Endothelial cell of umbilical vein (primary cell): ENCODE results near the gene LARGE1. TPM values are rescaled to one million over a fixed set of nuclear protein-coding genes. Genes with fewer than 3 reads are reported as not detected.

Experiments used
- BruUV-seq: library from RNA; stranded (reverse); fragments of 400-500 nt; replicated peaks from 2 replicates; lab custom pipeline; 2021; lab: Mats Ljungman, UMichigan
- CTCF ChIA-PET: fragments of 300-600, 350-600 bp; sonication (Branson Sonifier 250); formaldehyde crosslinking; loops from one replicate; lab custom pipeline; 2021; ENCODE audit warnings: antibody characterized with exemption, inconsistent platforms; lab: Charles Lee
- POLR2A ChIA-PET: fragments of 300-600, 350-600 bp; sonication (Branson Sonifier 250); formaldehyde crosslinking; loops from one replicate; lab custom pipeline; 2021; ENCODE audit warnings: antibody characterized with exemption, inconsistent platforms; lab: Charles Lee
- DNase-seq: peaks from one replicate; pipeline ENCODE4 v3.0.0-alpha.2; 2011; ENCODE audit warnings: low read depth, low spot score
- FAIRE-seq: peaks from 2 replicates; lab custom pipeline; 2011; peaks lifted over from hg19 to GRCh38; lab: Jason Lieb, UNC
- H2AFZ ChIP-seq: 2 replicates; pipeline ENCODE4 v1.6.0; 2012; ENCODE audit warnings: low read depth, low read length, control low read depth, inconsistent platforms
- H3K27ac ChIP-seq: 2 replicates; pipeline ENCODE4 v1.5.1; 2011; ENCODE audit warnings: low read depth, mild to moderate bottlenecking, control low read depth, low read length, moderate library complexity; ENCODE audit not compliant: insufficient read depth
- H3K27me3 ChIP-seq, 2 experiments: 2 replicates each; pipeline versions ENCODE4 v1.6.0 to v1.6.1; 2011; ENCODE audit warnings: low read length in 2 of 2, mixed read lengths in 1 of 2; ENCODE audit not compliant: control insufficient read depth in 2 of 2, insufficient read depth in 2 of 2
- H3K36me3 ChIP-seq, 2 experiments: 2 replicates in 1 of 2; 3 replicates in 1 of 2; pipeline ENCODE4 v1.5.1; 2011; ENCODE audit warnings: low read length in 2 of 2, mild to moderate bottlenecking in 1 of 2, moderate library complexity in 1 of 2; ENCODE audit not compliant: control insufficient read depth in 2 of 2, insufficient read depth in 2 of 2; ENCODE audit errors: extremely low read depth in 1 of 2
- H3K4me1 ChIP-seq: 3 replicates; pipeline ENCODE4 v1.5.1; 2011; ENCODE audit warnings: mild to moderate bottlenecking, low read length; ENCODE audit not compliant: control insufficient read depth, insufficient read depth; ENCODE audit errors: extremely low read depth
- H3K4me2 ChIP-seq: 2 replicates; pipeline ENCODE4 v1.6.1; 2011; ENCODE audit warnings: low read length, control low read depth, mixed read lengths; ENCODE audit not compliant: insufficient read depth
- H3K4me3 ChIP-seq, 3 experiments: fragments of 200-600 bp in 1 of 3; sonication (generic), shearing (Covaris generic) in 1 of 3; replicated peaks in 1 of 3; 2 replicates each; pipeline ENCODE4 v1.5.1; 2011 to 2016; ENCODE audit warnings: control low read depth in 3 of 3, low read length in 3 of 3, mild to moderate bottlenecking in 2 of 3, inconsistent platforms in 1 of 3, low read depth in 1 of 3, moderate library complexity in 1 of 3; ENCODE audit not compliant: insufficient read depth in 1 of 3
- H3K79me2 ChIP-seq: 2 replicates; pipeline ENCODE4 v1.6.0; 2012; ENCODE audit warnings: low read length, inconsistent platforms; ENCODE audit not compliant: control insufficient read depth, insufficient read depth
- H3K9ac ChIP-seq: replicated peaks from 2 replicates; pipeline ENCODE3; 2011; ENCODE audit warnings: low read length, control low read depth; ENCODE audit not compliant: insufficient read depth; ENCODE audit errors: extremely low read depth
- H3K9me1 ChIP-seq: replicated peaks from 3 replicates; pipeline ENCODE4 v1.6.0; 2011; ENCODE audit warnings: mild to moderate bottlenecking, low read length; ENCODE audit not compliant: control insufficient read depth, insufficient read depth; ENCODE audit errors: extremely low read depth
- H3K9me3 ChIP-seq: replicated peaks from 2 replicates; pipeline ENCODE4 v1.5.1; 2012; ENCODE audit warnings: low read length, inconsistent platforms; ENCODE audit not compliant: control insufficient read depth, insufficient read depth
- H4K20me1 ChIP-seq: replicated peaks from 2 replicates; pipeline ENCODE3; 2011; ENCODE audit warnings: mild to moderate bottlenecking, low read length; ENCODE audit not compliant: control insufficient read depth, insufficient read depth; ENCODE audit errors: extremely low read depth
- CTCF ChIP-seq, 2 donors: IDR thresholded peaks; 1 replicate in 1 of 2; 2 replicates in 1 of 2; pipeline ENCODE4 v1.5.1; 2011; ENCODE audit warnings: low read length in 2 of 2, mild to moderate bottlenecking in 2 of 2, moderate library complexity in 2 of 2, control low read depth in 1 of 2, inconsistent platforms in 1 of 2, low read depth in 1 of 2; ENCODE audit not compliant: insufficient read depth in 1 of 2; ENCODE audit errors: extremely low read depth in 1 of 2
- EZH2 ChIP-seq: IDR thresholded peaks from 2 replicates; pipeline ENCODE4 v1.6.1; 2012; ENCODE audit warnings: borderline replicate concordance, low read depth, mild to moderate bottlenecking, moderate library complexity, low read length, inconsistent platforms; ENCODE audit not compliant: severe bottlenecking
- FOS ChIP-seq: IDR thresholded peaks from 2 replicates; pipeline ENCODE4 v1.6.1; 2011; ENCODE audit warnings: mild to moderate bottlenecking, low read length, moderate library complexity, borderline replicate concordance; ENCODE audit not compliant: insufficient read depth
- GATA2 ChIP-seq: IDR thresholded peaks from 2 replicates; pipeline ENCODE4 v1.7.0; 2011; ENCODE audit warnings: low read depth, mild to moderate bottlenecking, moderate library complexity, mixed read lengths, low read length; ENCODE audit not compliant: insufficient read length, insufficient read depth
- JUN ChIP-seq: IDR thresholded peaks from 2 replicates; pipeline ENCODE4 v1.6.1; 2011; ENCODE audit warnings: borderline replicate concordance, low read depth; ENCODE audit not compliant: insufficient read length, insufficient read depth
- MAX ChIP-seq: IDR thresholded peaks from 2 replicates; pipeline ENCODE4 v1.6.1; 2011; ENCODE audit not compliant: insufficient read depth, insufficient read length
- MYC ChIP-seq: IDR thresholded peaks from one replicate; pipeline ENCODE4 v1.6.1; 2011; ENCODE audit warnings: mild to moderate bottlenecking, low read depth, low read length
- POLR2A ChIP-seq: IDR thresholded peaks from 2 replicates; pipeline ENCODE4 v1.6.1; 2012; ENCODE audit warnings: low read depth, mild to moderate bottlenecking, control low read depth, low read length
- POLR2AphosphoS5 ChIP-seq: IDR thresholded peaks from 2 replicates; pipeline ENCODE4 v1.6.1; 2012; ENCODE audit warnings: low read depth, mild to moderate bottlenecking, control low read depth, low read length, moderate library complexity; ENCODE audit not compliant: insufficient read depth
- dilution Hi-C: fragments of 300-500 bp; cut with MboI; formaldehyde crosslinking; loops from one replicate; pipeline ENCODE4 v1.15.0; 2019; ENCODE audit warnings: low sequenced_read_pairs; ENCODE audit not compliant: extremely low pct_ligation_motif_present
- intact Hi-C: fragments of 100-400 bp; cut with micrococcal nuclease; formaldehyde crosslinking; loops from one replicate; pipeline ENCODE4 v1.10.0; 2022
- polyA plus RNA-seq, 4 experiments: library from polyadenylated mRNA; depleted of rRNA in 3 of 4; stranded (reverse) in 3 of 4; unstranded in 1 of 4; fragments of >200 nt; gene quantifications; 2 replicates each; pipeline versions ENCODE4 v1.2.1 to v1.2.3, GENCODE V29; 2011 to 2012; ENCODE audit warnings: missing spikeins in 1 of 4
- total RNA-seq: library from RNA; stranded (reverse); gene quantifications from 2 replicates; pipeline ENCODE4 v1.2.3, GENCODE V29; 2021

Gene LARGE1
- total and polyA plus RNA-seq, 2 donors (not counting 3 experiments of a cell fraction or from before 2014, with no cell fraction given) = 0.95 to 4.4 TPM

- CTCF ChIA-PET = no interaction called here
- FAIRE-seq (no peak), DNase-seq (no peak)
- intact Hi-C loops = no loop called here
- no peaks in the 10 kb centered on the region for H3K9me1 ChIP-seq
- no peak overlapping the region for H2AFZ ChIP-seq
- BruUV-seq = no TSS peak
- dilution Hi-C loops = no loop called here
- POLR2A ChIA-PET = no interaction called here
- H3K9me3 ChIP-seq = peaks cover 12% of the 10 kb centered on the region
- H4K20me1 ChIP-seq = no peaks in the 10 kb centered on the region
- H3K9ac ChIP-seq = no peak overlapping the region
- no peak overlapping the region for H3K4me2 ChIP-seq
- H3K79me2 ChIP-seq = no peaks in the 10 kb centered on the region
- H3K4me1 ChIP-seq = no peaks in the 10 kb centered on the region
- no peaks in the 10 kb centered on the region for H3K27me3 ChIP-seq
- no peaks in the 10 kb centered on the region for H3K36me3 ChIP-seq
- TF ChIP-seq MYC (no peak), POLR2A (no peak), JUN (no peak), GATA2 (no peak), MAX (no peak), CTCF (IDR thresholded peaks at IDR 0.05; ENCODE audit: extremely low read depth in 1 of 2, insufficient read depth in 1 of 2, low read depth in 1 of 2, low read length in 2 of 2) (no peak), EZH2 (no peak), FOS (no peak), POLR2AphosphoS5 (no peak)
- no peak overlapping the region for H3K27ac ChIP-seq
- no peak overlapping the region for H3K4me3 ChIP-seq
These were observed 664.5 kb downstream of the LARGE1 start for GRCh38 chr22:33255791-33256190.
